Activated CD4-positive, alpha-beta T cell treated with anti-CD3 and anti-CD28 coated beads, Interleukin-2, amount 50 U/mL, for 4 hours (primary cell): ENCODE results near the gene NEK6.

Source experiments
- DNase-seq, 2 experiments: peaks; one replicate each; pipeline ENCODE4 v3.0.0-alpha.2; 2020

Gene NEK6

DNA sequence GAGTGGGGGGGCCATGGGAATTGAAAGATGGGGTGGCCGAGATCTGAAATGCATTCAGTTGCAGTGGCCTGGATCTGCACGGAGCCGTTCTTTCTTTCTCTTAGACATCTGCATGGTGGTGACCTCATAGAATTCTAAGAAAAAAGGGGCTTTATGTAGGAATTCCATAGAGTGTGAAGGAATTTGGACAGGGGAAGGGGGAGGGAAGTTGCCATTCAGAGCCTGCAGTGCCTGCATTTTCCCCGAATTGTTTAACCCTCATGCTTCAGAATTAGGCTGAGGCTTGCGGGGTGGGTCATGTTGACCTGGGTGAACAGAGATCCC is 4.9 kb downstream of the NEK6 start:
- DNase-seq, result no peak

DNA sequence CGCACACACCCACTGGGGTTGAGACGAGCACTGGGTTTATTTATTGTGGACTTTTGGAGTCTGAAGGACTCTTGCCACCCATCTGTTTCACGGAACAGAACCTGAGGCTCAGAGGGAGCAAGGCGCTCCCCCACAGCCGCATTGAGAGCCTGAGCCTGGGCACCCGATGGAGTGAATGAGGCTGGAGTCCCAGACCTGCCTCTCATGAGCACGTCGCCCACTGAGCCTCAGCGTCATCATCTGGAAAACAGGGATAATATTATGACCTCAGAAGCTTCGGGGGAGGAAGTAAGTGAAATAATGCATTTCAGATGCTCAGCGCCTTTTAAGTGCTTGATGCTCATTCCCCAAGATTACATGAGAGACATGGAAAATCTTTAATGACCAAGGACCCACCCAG is 5.5 kb downstream of the NEK6 start:
- DNase-seq, result no peak

DNA sequence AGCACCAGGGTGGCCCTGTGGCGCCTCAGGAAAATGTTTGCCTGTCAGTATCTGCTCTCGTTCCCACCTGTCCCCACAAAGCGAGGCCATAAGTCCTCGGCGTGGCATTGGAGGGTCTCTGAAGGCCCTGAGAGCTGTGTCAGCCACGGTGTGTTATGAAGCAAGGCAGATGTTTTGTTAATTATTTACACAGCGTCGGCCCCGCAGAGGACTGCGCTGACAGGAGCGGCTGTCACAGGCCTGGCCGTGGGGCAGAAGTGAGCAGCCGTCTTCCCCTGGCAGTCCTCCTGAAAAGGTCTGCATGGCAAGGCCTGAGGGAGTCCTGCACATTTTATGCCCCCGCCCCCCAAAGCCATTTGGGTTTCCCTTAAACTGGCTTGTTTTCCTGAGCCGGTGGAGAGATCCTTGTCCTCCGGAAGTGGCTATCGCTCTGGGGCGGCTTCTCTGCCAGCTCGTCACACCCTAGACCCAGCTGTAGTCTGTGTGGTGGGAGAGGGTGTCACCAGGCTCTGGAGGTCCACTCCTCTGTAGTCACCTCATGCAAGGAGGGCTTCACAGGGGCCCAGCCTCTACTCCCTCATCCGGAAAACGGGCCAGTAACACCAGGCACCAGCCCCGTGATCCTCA is 6.2 kb downstream of the NEK6 start:
- DNase-seq, result no peak

DNA sequence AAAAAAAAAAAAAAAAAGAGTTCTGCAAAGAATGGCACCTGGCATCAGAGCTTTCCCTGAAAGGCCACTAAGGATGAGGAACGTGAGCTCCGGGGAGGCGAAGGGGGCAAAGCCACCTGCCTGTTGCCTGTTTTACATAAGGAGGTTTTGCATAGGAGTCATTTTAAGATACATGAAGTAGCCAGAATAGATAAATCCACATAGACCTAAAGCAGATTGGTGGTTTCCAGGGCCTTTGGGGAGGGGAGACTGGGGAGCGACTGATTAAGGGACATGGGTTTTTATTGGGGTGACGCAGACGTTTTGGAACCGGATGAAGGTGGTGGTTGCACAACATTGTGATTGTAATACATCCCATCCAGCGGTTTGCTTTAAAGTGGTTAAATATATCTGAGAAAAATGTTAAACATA is 7.1 kb downstream of the NEK6 start:
- no peak for DNase-seq

DNA sequence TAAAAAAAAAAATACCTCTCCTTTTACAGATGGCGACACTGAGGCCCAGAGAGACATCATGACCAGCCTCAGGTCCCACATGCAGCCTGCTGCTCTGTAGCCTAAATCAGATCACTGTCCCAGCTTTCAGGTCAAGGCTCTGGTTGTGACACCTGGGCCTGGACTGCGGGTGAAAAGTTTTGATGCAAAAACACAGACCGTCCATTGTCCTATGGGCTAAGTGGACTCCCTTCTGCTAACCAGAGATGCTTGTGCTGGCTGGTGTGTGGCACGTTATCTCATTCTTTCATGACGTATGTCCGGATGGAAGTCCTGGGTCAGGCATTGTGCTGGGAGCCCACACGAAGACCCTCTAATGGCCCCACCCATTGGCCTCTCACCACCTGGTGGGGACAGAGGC is 7.8 kb downstream of the NEK6 start:
- no peak for DNase-seq

DNA sequence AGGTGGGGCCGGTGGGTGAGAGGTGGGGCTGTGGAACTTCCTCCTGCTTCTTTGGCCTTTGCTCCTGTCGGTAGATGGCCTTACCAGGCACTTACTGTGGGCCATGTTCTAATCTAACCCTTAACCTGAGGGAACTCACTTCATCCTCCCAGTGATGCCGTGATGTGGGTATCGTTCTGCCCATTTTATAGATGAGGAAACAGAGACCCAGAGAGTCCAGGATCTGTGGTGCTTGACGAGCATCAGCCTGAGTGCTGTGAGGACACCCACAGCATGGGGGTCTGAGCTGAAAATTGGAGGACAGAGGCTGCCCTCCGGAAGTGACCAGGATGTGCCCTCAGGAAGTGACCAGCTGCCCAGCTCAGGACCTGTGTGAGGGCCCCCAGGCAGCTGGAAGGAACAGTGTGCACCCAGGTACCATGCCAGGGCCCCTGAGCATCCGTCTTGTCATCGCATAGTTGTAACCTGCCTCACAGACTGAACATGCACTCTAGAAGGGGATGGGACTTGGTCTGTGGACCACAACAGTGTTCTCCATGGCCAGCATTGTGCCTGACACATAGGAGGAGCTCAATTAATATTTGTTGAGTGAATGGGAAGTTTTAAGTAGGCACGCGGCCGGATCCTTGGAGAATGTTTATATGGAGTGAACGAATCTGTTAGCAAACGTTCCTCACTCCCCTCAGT is 8.5 kb downstream of the NEK6 start:
- no peak for DNase-seq

DNA sequence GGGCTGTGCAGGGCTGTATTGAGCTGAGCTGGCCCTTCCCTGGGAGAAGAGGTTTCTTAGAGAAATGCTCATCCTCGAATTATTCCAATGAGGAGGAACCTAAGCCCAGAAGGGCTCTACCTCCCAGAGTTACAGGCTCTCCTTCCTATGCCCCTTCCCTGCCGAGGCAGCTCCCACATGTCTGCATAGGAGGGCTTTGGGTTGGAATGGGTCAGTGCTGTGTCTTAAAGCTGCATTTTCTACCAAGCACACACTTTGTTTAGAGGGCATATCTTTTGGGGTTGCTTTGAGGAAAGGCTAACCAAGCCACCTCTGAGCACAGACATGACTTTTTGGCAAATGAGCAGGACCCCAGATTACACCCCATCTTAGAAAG is 9.1 kb downstream of the NEK6 start:
- no peak for DNase-seq

DNA sequence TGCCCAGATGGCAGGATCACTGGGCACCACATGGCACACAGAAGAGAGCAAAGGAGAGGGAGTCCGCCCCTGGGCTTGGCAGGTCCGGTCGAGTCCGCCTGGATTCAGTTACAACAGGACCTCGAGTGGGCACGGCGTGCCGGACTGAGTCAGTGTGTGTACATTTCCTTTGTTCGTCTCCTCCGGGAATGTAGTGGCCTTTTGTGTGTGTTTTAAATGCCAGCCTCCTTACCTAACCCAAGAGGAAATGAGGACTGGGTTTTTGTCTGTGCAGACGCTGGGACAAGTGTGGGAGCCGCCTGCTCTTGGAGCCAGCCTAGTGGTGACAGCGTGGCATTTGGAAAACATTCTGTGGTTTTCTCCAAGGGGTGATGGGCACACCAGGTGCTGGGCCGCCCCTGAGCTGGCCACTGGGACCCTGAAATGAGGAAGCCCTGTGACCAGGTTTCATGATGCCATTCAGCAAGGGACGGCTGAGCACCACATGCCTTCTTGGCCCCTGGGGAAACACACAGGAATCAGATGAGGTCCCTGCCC is 9.6 kb downstream of the NEK6 start:
- no peak for DNase-seq

DNA sequence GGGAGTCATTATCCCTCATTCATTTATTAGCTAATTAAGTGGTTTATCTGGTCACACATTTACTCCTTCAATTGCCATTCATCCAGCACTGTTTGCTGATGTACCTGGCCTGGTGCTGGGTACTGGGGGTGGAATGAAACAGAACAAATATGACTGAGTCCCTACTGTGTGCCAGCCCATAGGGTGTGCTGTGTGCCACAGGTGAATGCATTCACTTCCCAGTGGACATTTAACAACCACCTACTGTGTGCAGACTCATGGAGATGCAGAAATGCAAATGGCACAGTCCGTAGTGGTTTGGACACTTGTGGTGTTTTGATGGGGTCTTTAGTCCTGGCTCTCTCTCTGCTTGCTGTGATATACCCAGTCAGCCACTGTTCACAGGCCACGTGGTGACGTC is 10.5 kb downstream of the NEK6 start:
- no peak for DNase-seq

DNA sequence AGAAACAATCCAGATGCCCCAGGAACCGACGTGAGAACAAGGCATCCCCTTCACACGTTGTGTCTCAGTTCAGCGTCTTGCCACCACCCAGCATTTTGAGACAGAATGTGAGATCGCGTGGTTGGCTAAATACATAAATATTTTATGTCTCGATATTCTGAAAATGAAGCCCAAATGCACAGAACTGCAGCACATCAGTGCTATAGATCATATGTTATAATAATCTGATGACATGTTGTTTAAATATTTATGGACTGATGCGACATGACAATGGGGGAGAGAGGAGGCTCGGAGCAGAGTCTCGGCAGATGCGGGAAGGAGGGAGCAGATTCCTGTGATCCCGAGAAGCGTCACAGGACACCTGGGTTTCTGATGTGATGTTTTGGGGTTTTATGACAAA is 10.9 kb downstream of the NEK6 start:
- no peak for DNase-seq

DNA sequence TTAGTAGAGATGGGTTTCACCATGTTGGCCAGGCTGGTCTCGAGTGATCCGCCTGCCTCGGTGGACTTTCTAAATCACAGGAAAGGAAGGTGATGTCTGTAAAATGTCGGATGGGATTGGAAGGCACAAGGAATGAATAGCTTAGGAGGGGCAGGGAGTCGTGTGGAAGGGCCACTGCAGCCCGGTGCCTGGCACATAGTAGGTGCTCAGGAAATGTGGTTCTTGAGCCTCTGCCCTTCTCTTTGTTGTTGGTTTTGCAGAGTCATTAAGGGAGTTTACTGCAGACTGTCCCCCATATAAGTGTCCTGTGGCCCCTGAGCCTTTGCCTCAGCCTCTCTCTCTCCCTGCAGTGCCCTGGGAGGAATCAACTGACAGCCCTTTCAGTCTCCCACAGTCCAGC is 11.8 kb downstream of the NEK6 start:
- no peak for DNase-seq

DNA sequence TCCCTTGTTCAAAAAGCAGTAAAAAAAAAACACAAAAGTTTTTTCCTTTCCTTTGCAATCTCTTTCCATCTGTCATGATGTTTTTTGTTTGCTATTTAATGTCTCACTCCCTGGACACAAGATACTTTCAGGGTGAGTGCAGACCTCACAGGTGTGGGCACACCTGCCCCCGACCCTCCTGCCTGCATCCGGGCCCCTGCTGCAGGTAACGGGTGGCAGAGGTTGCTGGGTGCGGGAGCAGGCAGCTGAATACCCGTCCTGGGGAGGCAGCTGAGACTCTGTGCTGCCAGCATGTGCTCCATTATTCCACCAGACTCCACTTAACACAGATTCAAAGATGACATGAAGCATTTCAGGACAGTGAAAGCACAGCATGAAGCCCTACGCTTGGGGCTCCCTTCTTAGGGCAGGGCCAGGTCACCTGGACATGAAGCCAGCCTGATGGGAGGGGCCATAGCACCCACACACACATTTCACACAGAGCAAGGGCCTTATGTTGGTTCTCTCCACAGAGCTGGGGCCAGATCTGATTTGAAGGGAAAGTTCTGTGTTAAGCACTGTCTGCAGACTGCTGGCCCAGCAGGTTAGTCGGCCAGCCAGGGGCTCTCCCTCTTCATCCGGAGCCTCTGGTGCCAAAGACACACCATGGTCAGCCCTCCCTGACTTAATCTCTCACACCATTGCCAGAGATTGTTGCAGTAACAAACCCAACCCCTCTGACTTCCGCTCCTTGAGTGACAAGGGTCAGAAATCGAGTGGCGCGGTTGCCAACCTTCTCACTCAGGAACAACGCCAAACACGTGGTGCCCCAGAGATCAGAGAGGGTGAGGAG is 13.0 kb downstream of the NEK6 start:
- no peak for DNase-seq

DNA sequence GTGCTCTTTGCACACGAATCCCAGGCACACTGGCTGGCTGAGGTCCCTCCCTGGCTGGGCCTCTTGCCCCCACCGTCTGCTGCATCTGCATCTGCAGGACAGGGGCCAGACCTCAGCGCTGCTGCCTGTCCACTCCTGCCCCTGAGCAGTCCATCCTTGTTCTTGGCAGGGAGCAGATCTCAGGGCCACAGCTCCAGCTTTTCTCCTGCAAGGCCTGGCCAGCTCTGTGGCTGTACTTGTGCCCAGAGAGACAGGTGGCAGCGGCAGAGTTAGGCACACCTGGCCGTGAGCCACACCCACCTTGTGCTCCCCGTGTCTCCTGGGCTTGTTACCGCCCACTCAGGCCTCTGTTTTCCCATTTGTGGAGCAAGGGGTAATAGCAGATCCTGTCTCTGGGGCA is 13.9 kb downstream of the NEK6 start:
- no peak for DNase-seq

DNA sequence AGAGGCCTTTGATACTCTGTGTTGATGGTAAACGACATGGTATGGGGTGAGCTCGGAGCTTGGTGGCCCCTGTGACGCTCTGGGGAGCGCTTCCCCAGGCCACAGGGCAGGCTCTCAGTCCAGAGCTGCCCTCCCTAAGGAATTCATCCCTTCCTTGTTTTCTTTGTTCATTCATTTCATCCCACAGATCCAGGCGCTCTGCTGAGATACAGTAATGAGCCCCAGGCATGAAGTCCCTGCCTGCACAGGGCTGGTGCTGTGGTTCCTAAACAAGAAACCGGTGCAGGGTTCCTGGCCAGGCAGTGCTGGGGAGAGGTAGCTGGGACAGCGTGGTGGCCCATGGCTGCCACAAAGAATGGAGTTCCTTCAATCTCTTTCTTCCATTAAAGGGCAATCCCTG is 14.4 kb downstream of the NEK6 start:
- DNase-seq, result no peak

DNA sequence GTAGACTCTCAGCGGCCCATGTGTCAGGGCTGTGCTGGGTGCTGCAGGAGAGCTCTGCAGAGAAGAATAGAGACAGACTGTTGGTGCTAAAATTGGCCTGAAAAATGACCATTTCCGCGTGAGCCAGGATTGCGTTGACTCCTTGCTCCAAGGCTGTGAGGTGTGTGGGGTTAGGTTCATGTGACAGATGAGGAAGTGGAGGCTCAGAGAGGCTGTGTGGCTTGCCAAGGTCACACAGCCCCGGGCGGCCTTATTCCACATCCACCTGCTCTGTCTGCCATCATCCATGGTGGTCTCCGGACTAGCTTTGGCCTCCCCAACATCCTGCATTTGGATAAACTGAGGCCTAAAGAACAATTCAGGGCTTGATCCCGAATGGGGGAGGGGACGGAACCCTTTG is 15.2 kb downstream of the NEK6 start:
- DNase-seq, result no peak

DNA sequence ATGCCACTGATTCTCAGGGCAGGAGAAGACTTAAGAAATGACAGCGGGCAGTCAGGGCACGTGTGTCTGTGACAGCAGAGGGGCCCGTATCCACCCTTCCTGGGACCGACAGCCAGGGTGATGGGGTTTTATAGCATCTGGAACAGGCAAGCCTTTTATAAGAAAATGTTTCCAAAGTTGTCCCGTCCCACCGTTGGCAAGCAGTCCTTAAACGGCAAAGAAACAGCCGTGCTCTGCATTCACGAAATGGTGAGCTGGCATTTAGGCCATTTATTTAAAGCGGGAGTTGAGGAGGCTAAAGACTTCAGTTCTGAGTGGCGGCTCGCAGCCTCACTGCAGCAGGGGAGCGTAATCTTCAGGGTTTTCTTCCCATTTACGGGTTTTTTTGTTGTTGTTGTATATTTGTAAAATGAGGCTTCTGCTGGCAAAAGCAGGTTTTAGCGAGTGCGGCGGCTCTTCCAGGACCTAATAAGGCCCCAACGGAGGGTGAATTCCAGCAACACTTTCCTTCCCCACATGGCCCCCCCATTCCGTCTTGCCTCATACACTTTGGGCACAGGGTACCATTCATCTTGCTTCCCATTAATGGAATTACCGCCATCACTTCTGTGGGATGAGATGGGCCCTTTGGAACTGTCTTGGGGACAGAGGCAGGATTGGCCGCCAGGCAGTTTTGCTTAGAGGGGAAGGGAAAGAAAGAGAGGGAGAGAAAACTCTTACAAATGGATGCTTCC is 15.8 kb downstream of the NEK6 start:
- no peak for DNase-seq

DNA sequence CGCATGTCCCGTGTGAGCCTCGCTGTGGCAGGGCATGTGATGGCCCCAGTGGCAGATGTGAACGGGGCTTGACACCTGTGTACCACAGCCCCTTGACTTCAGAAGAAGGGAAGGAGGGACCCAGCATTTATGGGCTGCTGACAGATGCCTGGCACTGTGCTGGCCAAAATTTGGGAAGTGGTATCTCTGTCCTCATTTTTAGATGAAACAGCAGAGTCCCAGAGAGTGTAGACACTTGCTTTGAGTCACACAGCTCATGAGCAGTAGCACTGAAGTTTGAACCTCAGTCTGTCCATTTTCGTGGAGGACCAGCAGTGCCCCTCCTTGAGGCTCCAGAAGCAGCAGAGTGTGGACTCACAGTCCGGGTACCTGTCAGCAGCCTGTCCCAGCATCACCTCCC is 16.5 kb downstream of the NEK6 start:
- no peak for DNase-seq

DNA sequence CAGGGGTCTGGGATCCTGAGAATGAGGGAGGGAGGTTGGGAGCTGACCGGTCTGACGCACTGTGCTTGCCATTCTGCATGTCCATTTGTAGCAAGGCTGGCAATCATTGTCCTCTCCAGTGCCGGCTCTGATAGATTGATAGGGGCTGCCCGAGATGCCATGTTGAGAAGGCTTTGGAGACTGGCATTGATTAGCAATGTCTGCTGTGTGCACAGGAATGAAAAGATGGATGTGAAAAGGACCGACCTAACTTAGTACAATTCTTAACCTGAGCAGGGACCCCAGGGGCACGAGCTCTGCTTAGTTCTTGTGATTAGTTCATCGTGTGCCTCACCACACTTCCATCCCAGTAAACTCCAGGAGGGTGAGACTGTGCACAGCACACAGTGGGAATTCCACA is 17.0 kb downstream of the NEK6 start:
- no peak for DNase-seq

DNA sequence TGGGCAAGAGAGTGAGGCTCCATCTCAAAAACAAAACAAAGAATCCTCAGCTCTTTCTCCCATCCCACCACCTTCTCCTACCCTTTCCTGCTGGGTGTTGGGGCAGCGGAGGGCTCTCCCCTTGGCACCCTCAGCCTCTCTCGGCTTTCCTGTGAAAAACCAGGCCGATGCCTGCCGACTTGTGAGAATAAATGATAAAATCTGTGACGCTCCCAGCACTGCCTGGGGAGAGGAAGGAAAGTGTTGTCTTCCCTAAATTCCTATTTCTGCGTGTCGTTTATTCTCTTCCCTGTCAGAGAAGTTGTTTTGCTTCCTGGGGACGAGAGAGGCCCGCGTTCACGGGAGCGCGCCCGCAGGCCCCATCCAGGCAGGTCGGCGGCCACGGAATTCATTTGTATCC is 19.7 kb downstream of the NEK6 start:
- DNase-seq, result no peak

DNA sequence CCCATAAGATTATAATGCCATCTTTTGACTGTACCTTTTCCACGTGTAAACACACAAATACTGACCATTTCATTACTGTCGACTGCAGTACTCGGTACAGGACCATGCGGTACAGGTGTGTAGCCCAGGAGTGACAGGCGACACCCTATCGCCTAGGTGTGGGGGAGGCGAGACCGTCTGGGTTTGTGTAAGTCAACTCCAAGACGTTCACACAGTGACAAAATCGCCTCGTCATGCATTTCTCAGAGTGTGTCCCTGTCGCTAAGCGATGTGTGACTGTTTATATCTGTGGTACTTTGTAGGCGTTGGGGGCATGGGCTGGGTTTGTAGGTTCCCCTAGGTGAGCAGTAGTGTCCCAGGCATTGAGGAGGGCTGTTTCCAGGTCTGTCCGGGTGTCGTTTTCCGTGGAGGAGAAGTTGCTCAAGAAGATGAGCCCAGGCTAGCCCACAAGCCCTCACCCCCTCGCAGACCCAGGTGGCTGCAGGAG is 20.3 kb downstream of the NEK6 start:
- DNase-seq, result no peak

DNA sequence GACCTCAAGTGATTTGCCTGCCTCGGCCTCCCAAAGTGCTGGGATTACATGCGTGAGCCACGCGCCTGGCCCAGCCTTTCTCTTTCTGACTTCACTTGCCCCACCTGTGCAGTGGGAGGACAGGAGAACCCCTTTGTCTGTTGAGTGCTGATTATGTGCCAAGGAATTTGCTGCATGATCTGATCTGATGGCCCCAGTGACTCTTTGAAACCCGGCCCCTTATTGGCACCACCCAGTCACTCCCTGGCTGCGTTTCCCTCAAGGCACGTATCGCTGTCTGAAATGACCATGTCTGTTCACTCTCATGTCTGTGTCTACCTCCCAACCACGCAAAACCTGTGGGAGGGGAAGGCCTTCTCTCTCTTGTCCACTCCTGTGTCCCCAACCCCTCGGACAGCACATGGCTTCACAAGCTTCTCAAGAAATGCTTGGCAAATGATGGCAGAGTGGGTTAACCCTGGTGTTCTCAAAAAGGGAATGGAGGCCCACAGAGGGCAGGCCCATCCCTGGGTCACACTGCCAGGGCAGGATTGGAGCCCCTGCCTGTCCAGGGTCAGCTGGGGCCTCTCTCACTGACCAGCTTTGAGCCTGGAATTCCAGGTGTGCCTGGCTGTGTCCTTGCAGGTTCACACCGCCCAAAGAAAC is 21.9 kb downstream of the NEK6 start:
- DNase-seq, result no peak

DNA sequence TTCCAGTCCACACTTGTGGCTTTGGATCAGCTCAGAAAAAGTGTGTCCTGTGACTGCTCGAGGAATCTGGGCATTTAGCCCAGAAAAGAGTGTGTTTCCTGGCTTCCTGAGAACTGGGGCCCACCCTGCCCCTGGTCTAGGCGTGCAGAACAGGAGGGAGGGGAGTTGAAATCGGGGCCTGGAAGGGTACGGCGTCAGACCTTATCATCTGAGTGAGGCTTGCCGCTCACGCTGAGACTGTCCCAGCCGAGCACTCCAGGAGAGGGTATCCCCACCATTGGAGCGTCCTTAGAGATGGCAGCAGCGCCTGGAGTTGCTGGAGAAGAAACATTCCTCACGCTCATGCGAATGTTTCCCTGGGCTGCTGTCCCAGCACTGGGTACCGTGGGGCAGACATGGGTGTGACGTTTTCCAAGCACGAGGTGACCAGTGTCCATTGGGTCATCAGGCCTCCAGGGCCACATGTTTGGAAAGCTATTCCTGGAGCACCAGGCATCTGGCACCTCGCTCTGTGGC is 22.5 kb downstream of the NEK6 start:
- no peak for DNase-seq

DNA sequence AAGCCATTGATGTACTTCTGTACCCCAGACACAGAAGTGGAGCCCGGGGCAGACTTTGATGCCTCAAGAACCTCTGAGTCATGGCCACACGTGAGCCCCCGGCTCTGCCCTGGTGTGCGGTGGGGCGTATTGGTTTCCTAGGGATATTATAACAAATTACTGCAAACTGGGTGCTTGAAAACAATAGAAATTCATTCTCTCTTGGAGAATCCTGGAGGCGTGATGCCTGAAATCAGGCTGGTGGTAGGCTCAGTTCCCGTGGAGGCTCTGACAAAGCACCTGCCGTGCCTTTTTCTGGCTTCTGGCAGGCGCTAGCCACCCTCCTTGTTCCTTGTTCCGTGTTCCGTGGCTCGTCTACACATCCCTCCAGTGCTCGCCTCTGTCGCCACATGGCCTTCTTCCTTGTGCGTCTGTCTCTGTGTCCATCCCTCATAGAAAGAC is 24.2 kb downstream of the NEK6 start:
- no peak for DNase-seq
